ENCODE results near the gene PPM1L.

The PPM1L gene

DNA sequence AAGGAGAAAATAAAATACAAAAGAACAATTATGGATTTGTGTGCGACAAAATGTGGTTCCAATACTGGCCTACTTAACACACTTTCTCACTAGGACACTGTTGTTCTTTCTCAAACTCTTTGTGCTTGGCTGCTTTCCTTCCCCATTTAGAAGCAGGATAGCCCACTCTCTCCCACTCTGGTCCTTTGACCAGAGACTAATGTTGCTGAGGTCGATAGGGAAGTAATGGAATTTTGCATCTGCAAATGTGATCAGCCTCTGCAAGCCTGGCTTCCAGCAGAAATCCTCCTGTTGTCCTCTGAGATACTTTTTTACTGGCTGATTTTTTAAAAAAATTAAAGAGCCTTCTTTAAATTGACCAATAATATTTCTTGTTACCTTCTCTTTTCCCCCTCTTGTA, 71.0 kb downstream of the PPM1L start:
- Histone ChIP-seq H3K27ac (ENCODE audit: low read length) (no peak overlapping the region), H3K4me2 (ENCODE audit: insufficient read depth, low read length) (no peak overlapping the region), H3K9me3 (ENCODE audit: insufficient read depth, low read length, severe bottlenecking) (no peaks in the 10 kb centered on the region), H3K79me2 (ENCODE audit: insufficient read depth, low read length) (no peaks in the 10 kb centered on the region), H3K27me3 (ENCODE audit: insufficient read depth, low read length, poor library complexity) (no peaks in the 10 kb centered on the region), H3K36me3 (ENCODE audit: insufficient read depth, low read length) (no peaks in the 10 kb centered on the region), H3K4me3 (ENCODE audit: low read depth in 1 of 2, low read length in 2 of 2) (no peak overlapping the region), H3K4me1 (ENCODE audit: insufficient read depth, low read length) (no peaks in the 10 kb centered on the region), H2AFZ (ENCODE audit: low read depth, low read length) (no peak overlapping the region), H4K20me1 (ENCODE audit: insufficient read depth, low read length) (peaks cover 7% of the 10 kb centered on the region; the same call in 1 of the 2 replicates), H3K9ac (ENCODE audit: low read depth, low read length) (no peak overlapping the region)
- TF ChIP-seq, protein P1, sequence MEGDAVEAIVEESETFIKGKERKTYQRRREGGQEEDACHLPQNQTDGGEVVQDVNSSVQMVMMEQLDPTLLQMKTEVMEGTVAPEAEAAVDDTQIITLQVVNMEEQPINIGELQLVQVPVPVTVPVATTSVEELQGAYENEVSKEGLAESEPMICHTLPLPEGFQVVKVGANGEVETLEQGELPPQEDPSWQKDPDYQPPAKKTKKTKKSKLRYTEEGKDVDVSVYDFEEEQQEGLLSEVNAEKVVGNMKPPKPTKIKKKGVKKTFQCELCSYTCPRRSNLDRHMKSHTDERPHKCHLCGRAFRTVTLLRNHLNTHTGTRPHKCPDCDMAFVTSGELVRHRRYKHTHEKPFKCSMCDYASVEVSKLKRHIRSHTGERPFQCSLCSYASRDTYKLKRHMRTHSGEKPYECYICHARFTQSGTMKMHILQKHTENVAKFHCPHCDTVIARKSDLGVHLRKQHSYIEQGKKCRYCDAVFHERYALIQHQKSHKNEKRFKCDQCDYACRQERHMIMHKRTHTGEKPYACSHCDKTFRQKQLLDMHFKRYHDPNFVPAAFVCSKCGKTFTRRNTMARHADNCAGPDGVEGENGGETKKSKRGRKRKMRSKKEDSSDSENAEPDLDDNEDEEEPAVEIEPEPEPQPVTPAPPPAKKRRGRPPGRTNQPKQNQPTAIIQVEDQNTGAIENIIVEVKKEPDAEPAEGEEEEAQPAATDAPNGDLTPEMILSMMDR (IDR thresholded peaks at IDR 0.05; ENCODE audit: borderline replicate concordance, extremely low read depth, low read length, poor library complexity, severe bottlenecking): no peak
- no peak for TF ChIP-seq EZH2 (IDR thresholded peaks at IDR 0.05; ENCODE audit: borderline replicate concordance, low read depth, low read length, severe bottlenecking)
- ATAC-seq (ENCODE audit: insufficient read depth, low read depth) (no peak), DNase-seq (no peak)

DNA sequence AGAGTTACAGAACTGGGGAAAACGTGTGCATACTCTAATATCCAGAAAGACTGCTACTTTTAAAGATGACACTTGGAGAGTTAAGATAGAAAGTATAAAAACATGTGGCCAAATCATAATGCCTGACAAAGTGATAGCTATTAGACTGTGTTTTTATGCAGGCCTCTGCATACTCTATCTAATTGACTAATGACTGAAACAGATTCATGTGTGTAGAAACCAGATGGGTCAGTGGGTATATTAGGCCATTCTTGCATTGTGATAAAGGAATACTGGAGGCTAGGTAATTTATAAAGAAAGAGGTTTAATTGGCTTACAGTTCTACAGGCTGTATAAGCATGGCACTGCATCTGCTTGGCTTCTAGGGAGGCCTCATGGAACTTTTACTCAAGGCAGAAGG, 71.5 kb downstream of the PPM1L start:
- TF ChIP-seq EZH2 (IDR thresholded peaks at IDR 0.05; ENCODE audit: borderline replicate concordance, low read depth, low read length, severe bottlenecking): no peak
- TF ChIP-seq, protein P1 (IDR thresholded peaks at IDR 0.05; ENCODE audit: borderline replicate concordance, extremely low read depth, low read length, poor library complexity, severe bottlenecking): no peak
- H3K27ac ChIP-seq (ENCODE audit: low read length): no peak overlapping the region
- H3K4me2 ChIP-seq (ENCODE audit: insufficient read depth, low read length): no peak overlapping the region
- H3K79me2 ChIP-seq (ENCODE audit: insufficient read depth, low read length): no peaks in the 10 kb centered on the region
- no peak overlapping the region for H3K9ac ChIP-seq (ENCODE audit: low read depth, low read length)
- DNase-seq: no peak
- H2AFZ ChIP-seq (ENCODE audit: low read depth, low read length): no peak overlapping the region
- H3K27me3 ChIP-seq (ENCODE audit: insufficient read depth, low read length, poor library complexity): no peaks in the 10 kb centered on the region
- no peaks in the 10 kb centered on the region for H3K9me3 ChIP-seq (ENCODE audit: insufficient read depth, low read length, severe bottlenecking)
- H3K4me1 ChIP-seq (ENCODE audit: insufficient read depth, low read length): no peaks in the 10 kb centered on the region
- ATAC-seq (ENCODE audit: insufficient read depth, low read depth): no peak
- H3K4me3 ChIP-seq (ENCODE audit: low read depth in 1 of 2, low read length in 2 of 2): no peak overlapping the region
- H4K20me1 ChIP-seq (ENCODE audit: insufficient read depth, low read length): peaks cover 7% of the 10 kb centered on the region; the same call in 1 of the 2 replicates
- H3K36me3 ChIP-seq (ENCODE audit: insufficient read depth, low read length): no peaks in the 10 kb centered on the region

DNA sequence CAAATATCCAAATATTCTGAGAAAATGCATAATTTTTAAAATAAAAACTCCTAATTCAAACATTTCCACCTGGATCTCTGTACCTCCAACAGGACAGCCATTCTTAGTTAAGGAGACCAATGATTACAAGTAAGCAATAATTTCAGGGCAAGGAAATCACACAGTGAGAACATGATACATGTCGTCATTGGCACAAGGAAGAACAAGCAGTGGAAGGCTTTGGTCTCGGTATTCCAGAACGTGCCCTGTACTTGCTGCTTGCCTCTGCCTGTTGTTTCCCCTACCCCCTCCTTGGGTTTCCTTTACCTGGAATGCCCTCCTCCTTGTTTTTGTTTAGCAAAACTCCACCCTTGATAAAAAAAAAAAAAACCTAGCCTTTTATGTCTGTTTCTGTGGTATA, 72.8 kb downstream of the PPM1L start:
- Histone ChIP-seq H3K4me1 (ENCODE audit: insufficient read depth, low read length) (no peaks in the 10 kb centered on the region), H4K20me1 (ENCODE audit: insufficient read depth, low read length) (peaks cover 7% of the 10 kb centered on the region; the same call in 1 of the 2 replicates), H3K27ac (ENCODE audit: low read length) (no peak overlapping the region), H3K9ac (ENCODE audit: low read depth, low read length) (no peak overlapping the region), H3K79me2 (ENCODE audit: insufficient read depth, low read length) (no peaks in the 10 kb centered on the region), H3K27me3 (ENCODE audit: insufficient read depth, low read length, poor library complexity) (no peaks in the 10 kb centered on the region), H3K9me3 (ENCODE audit: insufficient read depth, low read length, severe bottlenecking) (no peaks in the 10 kb centered on the region), H2AFZ (ENCODE audit: low read depth, low read length) (no peak overlapping the region), H3K36me3 (ENCODE audit: insufficient read depth, low read length) (no peaks in the 10 kb centered on the region), H3K4me2 (ENCODE audit: insufficient read depth, low read length) (no peak overlapping the region), H3K4me3 (ENCODE audit: low read depth in 1 of 2, low read length in 2 of 2) (no peak overlapping the region)
- ATAC-seq (ENCODE audit: insufficient read depth, low read depth) (no peak), DNase-seq (no peak)
- TF ChIP-seq, protein P1 (IDR thresholded peaks at IDR 0.05; ENCODE audit: borderline replicate concordance, extremely low read depth, low read length, poor library complexity, severe bottlenecking): no peak
- TF ChIP-seq EZH2 (IDR thresholded peaks at IDR 0.05; ENCODE audit: borderline replicate concordance, low read depth, low read length, severe bottlenecking): no peak
